ENCODE results near the gene NAA50.

GRCh38 chr3:113673593-113673992 lies 72.5 kb downstream of the NAA50 start:
- TF ChIP-seq EP300 (IDR thresholded peaks at IDR 0.05) (no peak), CTCF (IDR thresholded peaks at IDR 0.05) (no peak), POLR2A (IDR thresholded peaks at IDR 0.05) (no peak), POLR2AphosphoS5 (IDR thresholded peaks at IDR 0.05) (no peak)

All from stomach (tissue), 4 donors.